ENCODE results near the gene ARHGAP20.

ARHGAP20 gene

GRCh38 chr11:110712659-110713448 is 617 bp upstream of the ARHGAP20 start:
- Histone ChIP-seq H3K9ac (ENCODE audit: low read length) (no peak overlapping the region), H3K4me2 (ENCODE audit: low read length) (no peak overlapping the region), H3K4me1 (ENCODE audit: low read length) (no peaks in the 10 kb centered on the region), H3K27me3 (ENCODE audit: low read depth, low read length) (peaks cover 5% of the 10 kb centered on the region; the same call in 1 of the 2 replicates), H3K27ac (ENCODE audit: low read length) (no peak overlapping the region), H3K79me2 (ENCODE audit: low read length) (no peaks in the 10 kb centered on the region), H4K20me1 (ENCODE audit: insufficient read depth, low read length) (no peaks in the 10 kb centered on the region), H3K4me3 (ENCODE audit: low read length) (no peak overlapping the region), H3K9me3 (ENCODE audit: insufficient read depth, low read length) (no peaks in the 10 kb centered on the region), H3K36me3 (replicated peaks; ENCODE audit: low read depth, low read length) (no peaks in the 10 kb centered on the region), H2AFZ (ENCODE audit: low read depth, low read length) (no peak overlapping the region)
- no peak for TF ChIP-seq EZH2phosphoT487 (IDR thresholded peaks at IDR 0.05; ENCODE audit: low read depth)
- no peak for TF ChIP-seq CTCF (IDR thresholded peaks at IDR 0.05; ENCODE audit: low read depth, low read length)

GRCh38 chr11:110711448-110711775 is 825 bp downstream of the ARHGAP20 start:
- H3K4me2 ChIP-seq (ENCODE audit: low read length): no peak overlapping the region
- no peaks in the 10 kb centered on the region for H3K4me1 ChIP-seq (ENCODE audit: low read length)
- no peak overlapping the region for H2AFZ ChIP-seq (ENCODE audit: low read depth, low read length)
- H3K9ac ChIP-seq (ENCODE audit: low read length): no peak overlapping the region
- no peaks in the 10 kb centered on the region for H4K20me1 ChIP-seq (ENCODE audit: insufficient read depth, low read length)
- no peak for TF ChIP-seq EZH2phosphoT487 (IDR thresholded peaks at IDR 0.05; ENCODE audit: low read depth)
- TF ChIP-seq CTCF (IDR thresholded peaks at IDR 0.05; ENCODE audit: low read depth, low read length): no peak
- H3K9me3 ChIP-seq (ENCODE audit: insufficient read depth, low read length): no peaks in the 10 kb centered on the region
- no peak overlapping the region for H3K27ac ChIP-seq (ENCODE audit: low read length)
- peaks cover 7% of the 10 kb centered on the region; the same call in 1 of the 2 replicates for H3K27me3 ChIP-seq (ENCODE audit: low read depth, low read length)
- no peaks in the 10 kb centered on the region for H3K36me3 ChIP-seq (replicated peaks; ENCODE audit: low read depth, low read length)
- no peaks in the 10 kb centered on the region for H3K79me2 ChIP-seq (ENCODE audit: low read length)
- H3K4me3 ChIP-seq (ENCODE audit: low read length): no peak overlapping the region

- no peak overlapping the region for H3K4me3 ChIP-seq (ENCODE audit: low read length)
- no peaks in the 10 kb centered on the region for H3K36me3 ChIP-seq (replicated peaks; ENCODE audit: low read depth, low read length)
- no peaks in the 10 kb centered on the region for H3K4me1 ChIP-seq (ENCODE audit: low read length)
- no peak overlapping the region for H3K27ac ChIP-seq (ENCODE audit: low read length)
- H4K20me1 ChIP-seq (ENCODE audit: insufficient read depth, low read length): no peaks in the 10 kb centered on the region
- H3K9me3 ChIP-seq (ENCODE audit: insufficient read depth, low read length): no peaks in the 10 kb centered on the region
- peaks cover 7% of the 10 kb centered on the region; the same call in 1 of the 2 replicates for H3K27me3 ChIP-seq (ENCODE audit: low read depth, low read length)
- H3K9ac ChIP-seq (ENCODE audit: low read length): no peak overlapping the region
- H3K4me2 ChIP-seq (ENCODE audit: low read length): no peak overlapping the region
- H2AFZ ChIP-seq (ENCODE audit: low read depth, low read length): no peak overlapping the region
- TF ChIP-seq CTCF (IDR thresholded peaks at IDR 0.05; ENCODE audit: low read depth, low read length) (no peak), EZH2phosphoT487 (IDR thresholded peaks at IDR 0.05; ENCODE audit: low read depth) (no peak)
- H3K79me2 ChIP-seq (ENCODE audit: low read length): no peaks in the 10 kb centered on the region
These were observed 1.4 kb downstream of the ARHGAP20 start for GRCh38 chr11:110710628-110711381.

- no peak overlapping the region for H3K4me3 ChIP-seq (ENCODE audit: low read length)
- TF ChIP-seq CTCF (IDR thresholded peaks at IDR 0.05; ENCODE audit: low read depth, low read length) (no peak), EZH2phosphoT487 (IDR thresholded peaks at IDR 0.05; ENCODE audit: low read depth) (no peak)
- no peaks in the 10 kb centered on the region for H3K79me2 ChIP-seq (ENCODE audit: low read length)
- H3K9me3 ChIP-seq (ENCODE audit: insufficient read depth, low read length): no peaks in the 10 kb centered on the region
- no peaks in the 10 kb centered on the region for H3K36me3 ChIP-seq (replicated peaks; ENCODE audit: low read depth, low read length)
- no peak overlapping the region for H2AFZ ChIP-seq (ENCODE audit: low read depth, low read length)
- no peaks in the 10 kb centered on the region for H3K4me1 ChIP-seq (ENCODE audit: low read length)
- H3K9ac ChIP-seq (ENCODE audit: low read length): no peak overlapping the region
- H4K20me1 ChIP-seq (ENCODE audit: insufficient read depth, low read length): no peaks in the 10 kb centered on the region
- H3K27me3 ChIP-seq (ENCODE audit: low read depth, low read length): 0 out of 2 replicates have a peak, but pooled peaks cover 2% of the 10 kb centered on the region
- no peak overlapping the region for H3K27ac ChIP-seq (ENCODE audit: low read length)
- H3K4me2 ChIP-seq (ENCODE audit: low read length): no peak overlapping the region
These were observed 7.9 kb downstream of the ARHGAP20 start for GRCh38 chr11:110704210-110704864.
